IPS-18c (cell line): ENCODE measurements around the gene TFDP1.

Experiments used
- H3K4me3 ChIP-seq: 2 replicates; pipeline ENCODE4 v1.7.0; 2013; ENCODE audit warnings: low read depth, mild to moderate bottlenecking, low read length, moderate library complexity; ENCODE audit not compliant: insufficient read depth
- H3K9me3 ChIP-seq: one replicate; pipeline ENCODE4 v1.6.1; 2013; ENCODE audit warnings: mild to moderate bottlenecking, low read length, moderate library complexity; ENCODE audit not compliant: control insufficient read depth, insufficient read depth

Gene TFDP1

GRCh38 chr13:113547238-113547971 is 37.1 kb upstream of the TFDP1 start:
- no peak overlapping the region for H3K4me3 ChIP-seq
- H3K9me3 ChIP-seq = no peaks in the 10 kb centered on the region

- Histone ChIP-seq H3K4me3 (no peak overlapping the region), H3K9me3 (no peaks in the 10 kb centered on the region)
Measured at GRCh38 chr13:113548171-113548641, 36.3 kb upstream of the TFDP1 start.

- Histone ChIP-seq H3K9me3 (no peaks in the 10 kb centered on the region), H3K4me3 (no peak overlapping the region)
Measured at GRCh38 chr13:113548778-113549621, 35.6 kb upstream of the TFDP1 start.

GRCh38 chr13:113550453-113550852 is 34.1 kb upstream of the TFDP1 start:
- no peaks in the 10 kb centered on the region for H3K9me3 ChIP-seq
- H3K4me3 ChIP-seq = no peak overlapping the region

GRCh38 chr13:113551081-113552000 is 33.2 kb upstream of the TFDP1 start:
- Histone ChIP-seq H3K4me3 (no peak overlapping the region), H3K9me3 (no peaks in the 10 kb centered on the region)

GRCh38 chr13:113552079-113552478 is 32.5 kb upstream of the TFDP1 start:
- H3K9me3 ChIP-seq = no peaks in the 10 kb centered on the region

GRCh38 chr13:113552786-113553434 is 31.6 kb upstream of the TFDP1 start:
- Histone ChIP-seq H3K4me3 (no peak overlapping the region), H3K9me3 (no peaks in the 10 kb centered on the region)

More at GRCh38 chr13:113552079-113552478, 32.5 kb upstream of the TFDP1 start:
- H3K4me3 ChIP-seq = no peak overlapping the region

- Histone ChIP-seq H3K4me3 (no peak overlapping the region), H3K9me3 (no peaks in the 10 kb centered on the region)
Measured at GRCh38 chr13:113553511-113554332, 30.8 kb upstream of the TFDP1 start.

- no peaks in the 10 kb centered on the region for H3K9me3 ChIP-seq
- H3K4me3 ChIP-seq = no peak overlapping the region
Measured at GRCh38 chr13:113554333-113554700, 30.2 kb upstream of the TFDP1 start.

GRCh38 chr13:113555141-113555540 is 29.4 kb upstream of the TFDP1 start:
- H3K9me3 ChIP-seq = no peaks in the 10 kb centered on the region
- no peak overlapping the region for H3K4me3 ChIP-seq

GRCh38 chr13:113557013-113557412 is 27.5 kb upstream of the TFDP1 start:
- H3K4me3 ChIP-seq = no peak overlapping the region
- H3K9me3 ChIP-seq = no peaks in the 10 kb centered on the region

- Histone ChIP-seq H3K9me3 (no peaks in the 10 kb centered on the region), H3K4me3 (no peak overlapping the region)
Measured at GRCh38 chr13:113558461-113558860, 26.1 kb upstream of the TFDP1 start.

GRCh38 chr13:113559061-113559460 is 25.5 kb upstream of the TFDP1 start:
- no peaks in the 10 kb centered on the region for H3K9me3 ChIP-seq

GRCh38 chr13:113559901-113560644 is 24.5 kb upstream of the TFDP1 start:
- Histone ChIP-seq H3K4me3 (no peak overlapping the region), H3K9me3 (no peaks in the 10 kb centered on the region)

More at GRCh38 chr13:113559061-113559460, 25.5 kb upstream of the TFDP1 start:
- no peak overlapping the region for H3K4me3 ChIP-seq

- no peaks in the 10 kb centered on the region for H3K9me3 ChIP-seq
- H3K4me3 ChIP-seq = no peak overlapping the region
Measured at GRCh38 chr13:113560645-113561416, 23.7 kb upstream of the TFDP1 start.
